ENCODE data around the gene ESR1.
"Not testable (repeated sequence)": the region's sequence is repeated elsewhere in the genome, so short reads cannot be mapped to it uniquely, and the experiment has no call there.

The ESR1 gene

GRCh38 chr6:151993364-151993763 lies 185.9 kb downstream of the ESR1 start:
- DNase-seq = no peak

GRCh38 chr6:151998784-151999183 lies 191.3 kb downstream of the ESR1 start:
- DNase-seq = no peak

DNA sequence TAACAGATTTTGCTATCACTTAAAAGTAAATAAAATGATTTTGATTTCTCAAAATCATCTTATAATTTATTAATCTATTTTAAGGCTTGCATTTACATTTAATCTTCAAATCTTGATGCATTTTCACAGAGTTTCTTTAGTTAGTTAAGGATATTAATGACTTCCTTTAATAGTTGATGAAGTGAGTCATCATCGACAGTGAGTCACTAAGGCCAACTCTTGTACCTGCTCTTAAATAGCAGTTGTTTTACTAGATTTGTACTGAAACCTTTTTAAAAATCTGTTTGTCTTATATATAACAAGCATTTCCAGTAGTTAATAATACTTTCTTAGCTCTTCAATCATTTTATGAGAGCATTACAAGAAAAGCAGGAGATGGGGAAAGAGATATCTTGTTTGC lies 191.7 kb downstream of the ESR1 start:
- DNase-seq = no peak

- no peak for DNase-seq
Measured at GRCh38 chr6:152001408-152001807, 193.9 kb downstream of the ESR1 start.

DNA sequence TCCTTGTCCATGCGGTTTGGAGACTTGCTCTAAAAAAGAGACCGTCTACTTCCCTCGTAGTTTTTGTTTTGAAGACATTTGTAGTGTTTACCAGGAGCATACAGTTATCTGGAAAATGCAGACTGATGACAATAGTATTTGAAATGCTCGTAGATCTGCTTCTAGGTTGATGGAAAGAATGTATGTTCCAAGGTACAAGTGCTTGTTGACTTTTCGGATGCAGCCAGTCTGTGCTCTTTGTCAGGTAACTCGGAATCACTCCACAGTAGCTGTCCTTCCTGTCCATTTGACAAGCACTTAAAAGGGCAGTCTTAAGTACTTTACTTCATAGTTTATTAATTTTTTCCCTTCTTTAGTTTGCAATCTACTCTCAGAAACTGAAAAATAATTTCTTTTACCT lies 194.8 kb downstream of the ESR1 start:
- DNase-seq = no peak

GRCh38 chr6:152004036-152004566 lies 196.6 kb downstream of the ESR1 start:
- DNase-seq = no peak

DNA sequence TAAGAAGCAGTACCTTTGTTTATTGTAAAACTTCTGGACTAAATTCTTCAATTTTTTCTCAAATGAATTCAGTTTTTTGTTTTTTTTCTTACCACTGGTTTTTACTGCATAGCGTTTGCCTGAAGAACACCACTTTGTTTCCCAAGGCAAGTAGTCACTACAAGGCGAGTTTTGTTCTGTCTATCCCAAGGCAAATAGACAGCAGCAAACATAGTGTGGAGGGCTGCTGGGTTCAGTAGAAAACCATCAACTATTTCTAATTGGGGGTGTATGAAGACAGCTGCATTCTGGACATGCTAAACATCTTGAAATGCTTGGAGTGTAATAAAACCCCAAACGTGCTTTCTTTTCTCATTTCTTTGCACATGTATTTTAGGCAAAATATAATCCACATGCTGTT lies 197.4 kb downstream of the ESR1 start:
- no peak for DNase-seq

DNA sequence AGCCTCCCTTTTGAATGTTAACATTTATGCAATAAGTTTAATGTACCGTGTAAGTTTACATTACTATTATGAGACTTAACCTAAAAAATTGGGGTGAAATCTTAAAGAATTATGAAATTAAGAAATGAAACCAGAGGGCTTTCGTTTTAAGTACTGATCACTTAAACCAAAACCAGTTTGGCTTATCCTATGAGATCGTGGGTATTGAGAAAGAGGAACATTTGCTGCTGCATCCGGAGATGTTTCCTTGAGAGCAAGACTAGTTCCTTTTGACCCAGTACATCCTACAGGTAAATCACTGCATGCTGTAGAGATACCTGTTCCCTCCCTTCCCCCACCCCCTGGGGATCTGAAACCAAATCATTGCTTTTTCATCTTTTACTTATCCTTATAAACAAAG lies 201.3 kb downstream of the ESR1 start:
- DNase-seq = no peak

GRCh38 chr6:152012227-152012626 lies 204.7 kb downstream of the ESR1 start:
- no peak for DNase-seq

GRCh38 chr6:152018876-152019275 lies 211.4 kb downstream of the ESR1 start:
- DNase-seq = no peak

- no peak for DNase-seq
Measured at GRCh38 chr6:152022303-152022702, 214.8 kb downstream of the ESR1 start.

DNA sequence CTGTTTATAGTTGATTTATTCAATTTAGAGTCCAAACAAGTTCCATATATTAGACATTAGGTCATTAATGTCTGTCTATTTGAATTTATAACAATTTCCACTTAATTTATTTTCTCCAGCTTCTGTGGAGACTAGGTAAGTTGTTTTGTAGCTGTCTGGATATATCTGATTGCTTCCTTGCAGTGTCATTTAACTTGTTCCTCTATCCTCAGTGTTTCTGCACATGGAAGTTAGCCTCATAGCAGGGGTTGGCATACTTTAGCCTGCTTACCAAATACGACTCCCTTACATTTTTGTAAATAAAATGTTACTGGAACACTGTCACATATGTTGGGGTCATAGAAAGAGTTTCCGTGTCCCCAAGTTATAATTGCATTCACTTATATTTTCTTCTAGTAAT lies 216.1 kb downstream of the ESR1 start:
- no peak for DNase-seq

GRCh38 chr6:152026291-152026690 lies 218.8 kb downstream of the ESR1 start:
- no peak for DNase-seq

DNA sequence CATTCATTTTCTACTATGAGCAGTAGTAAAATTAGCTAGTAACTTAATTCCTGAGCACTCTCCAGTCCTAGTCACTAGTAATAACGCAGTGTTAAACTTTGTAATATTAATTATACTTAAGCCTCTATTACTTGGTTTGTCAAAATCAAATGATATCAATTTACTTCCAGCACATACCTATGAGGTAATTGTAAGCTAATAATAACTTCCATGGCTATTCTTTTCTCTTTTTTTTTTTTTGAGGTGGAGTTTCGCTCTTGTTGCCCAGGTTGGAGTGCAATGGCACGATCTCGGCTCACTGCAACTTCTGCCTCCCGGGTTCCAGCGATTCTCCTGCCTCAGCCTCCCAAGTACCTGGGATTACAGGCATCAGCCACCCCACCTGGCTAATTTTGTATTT lies 219.3 kb downstream of the ESR1 start:
- DNase-seq = not testable (repeated sequence)

- not testable (repeated sequence) for DNase-seq
Measured at GRCh38 chr6:152033765-152034164, 226.3 kb downstream of the ESR1 start.

DNA sequence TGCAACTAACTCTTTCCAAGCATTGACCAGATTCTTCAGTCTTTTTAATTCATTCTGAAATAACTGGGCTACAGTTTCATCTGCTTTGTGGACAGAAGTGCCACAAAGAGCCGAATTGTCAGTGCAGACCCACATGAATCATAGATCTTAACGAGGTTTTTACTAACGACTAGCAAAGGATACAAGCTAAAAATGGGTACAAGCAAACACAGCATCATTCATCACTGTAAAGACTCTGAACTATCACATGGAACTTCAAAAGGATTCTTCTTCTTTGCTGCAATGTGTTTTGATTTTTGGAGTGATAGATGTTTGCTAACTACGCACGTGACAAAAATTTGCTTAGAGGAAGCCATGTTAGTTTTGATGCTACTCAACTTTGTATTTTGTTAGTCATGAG lies 227.1 kb downstream of the ESR1 start:
- no peak for DNase-seq

DNA sequence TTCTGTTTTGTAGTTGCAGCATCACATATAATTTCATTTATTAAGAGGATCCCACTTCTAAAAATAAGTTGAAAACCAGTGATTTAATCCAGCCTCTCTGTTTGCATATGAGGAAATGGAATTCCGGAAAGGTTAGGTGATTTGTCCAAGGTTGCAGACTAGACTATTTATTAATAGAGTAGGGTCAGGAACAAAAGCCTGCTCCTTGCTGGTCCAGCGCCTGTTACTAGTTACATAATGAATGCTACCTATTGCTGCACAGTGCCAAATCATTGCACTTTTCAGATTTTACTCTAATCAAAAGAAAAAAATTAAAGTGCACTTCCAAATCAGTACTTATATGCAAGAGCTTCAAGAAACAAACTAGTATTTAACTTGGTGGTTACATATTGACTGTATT lies 238.6 kb downstream of the ESR1 start:
- DNase-seq = no peak

DNA sequence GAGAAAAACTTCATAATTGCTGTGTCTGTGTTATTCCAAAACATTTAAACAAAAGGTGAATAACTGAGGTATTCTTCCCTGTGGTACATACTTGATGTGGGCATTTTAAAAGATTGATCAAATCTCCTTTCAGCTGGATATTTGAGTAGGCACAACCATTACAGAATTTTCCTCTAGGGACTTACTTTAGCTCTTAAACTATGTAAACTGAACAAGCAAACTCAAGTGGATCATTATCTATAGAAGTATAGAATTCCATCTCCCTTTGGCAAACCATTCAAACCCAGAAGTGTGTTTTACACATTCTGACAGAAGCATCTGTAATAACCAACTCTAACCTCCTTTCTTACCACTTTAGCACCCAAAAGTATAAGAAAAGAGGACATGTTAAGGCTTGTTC lies 241.4 kb downstream of the ESR1 start:
- no peak for DNase-seq

GRCh38 chr6:152049502-152049901 lies 242.0 kb downstream of the ESR1 start:
- no peak for DNase-seq

DNA sequence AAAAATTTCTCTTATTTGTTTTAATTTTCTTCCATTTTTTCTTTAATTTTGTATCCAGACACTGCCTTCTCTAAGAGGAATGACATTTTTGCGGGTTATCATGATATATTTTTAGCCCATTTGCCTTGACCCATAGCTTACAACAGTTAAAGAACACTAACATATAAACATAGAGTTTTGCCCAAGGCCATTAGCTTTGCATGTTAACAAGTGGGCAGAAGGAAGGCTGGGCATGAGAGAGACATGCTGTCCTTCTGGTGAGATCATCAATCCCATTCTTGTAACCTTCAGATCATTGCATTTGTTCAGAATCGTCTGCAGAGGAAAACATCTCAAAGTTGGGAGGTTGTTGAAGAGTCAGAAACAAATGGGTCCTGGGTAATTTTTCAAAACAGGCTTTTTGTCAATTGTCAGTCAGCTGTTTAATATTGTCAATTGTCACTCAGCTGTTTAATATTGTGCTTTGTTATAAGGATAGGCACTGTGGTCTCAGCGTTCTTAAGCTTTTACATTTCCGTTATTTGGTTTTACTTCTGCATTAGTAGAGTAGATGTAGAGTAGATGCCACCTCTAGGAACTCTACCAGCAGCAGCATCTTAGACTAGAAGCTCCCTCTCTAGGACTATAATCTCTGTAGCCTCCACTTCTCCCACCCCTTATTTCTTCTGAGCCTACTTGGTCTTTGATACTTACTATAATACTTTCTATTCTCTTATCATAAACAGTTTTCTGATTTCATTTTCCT lies 243.1 kb downstream of the ESR1 start:
- no peak for DNase-seq

GRCh38 chr6:152052061-152052460 lies 244.6 kb downstream of the ESR1 start:
- no peak for DNase-seq

DNA sequence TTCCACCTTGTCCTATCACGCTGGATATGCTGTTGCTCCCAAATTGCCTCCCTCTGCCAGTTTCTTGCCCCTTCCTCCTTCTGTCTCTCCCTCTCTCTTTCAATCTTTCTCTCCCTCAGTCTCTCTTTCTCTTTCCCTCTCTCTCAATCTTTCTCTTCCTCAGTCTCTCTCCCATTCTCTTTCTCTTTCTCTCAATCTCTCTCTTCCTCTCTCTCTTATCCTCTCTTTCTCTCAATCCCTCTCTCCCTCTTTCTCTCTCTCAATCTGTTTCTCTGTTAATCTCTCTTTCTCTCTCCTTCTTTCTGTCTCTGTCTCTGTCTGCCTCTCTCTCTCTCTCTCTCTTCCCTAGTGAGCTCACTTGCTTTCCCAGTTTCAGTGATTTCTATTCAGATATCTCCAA lies 245.8 kb downstream of the ESR1 start:
- no peak for DNase-seq

DNA sequence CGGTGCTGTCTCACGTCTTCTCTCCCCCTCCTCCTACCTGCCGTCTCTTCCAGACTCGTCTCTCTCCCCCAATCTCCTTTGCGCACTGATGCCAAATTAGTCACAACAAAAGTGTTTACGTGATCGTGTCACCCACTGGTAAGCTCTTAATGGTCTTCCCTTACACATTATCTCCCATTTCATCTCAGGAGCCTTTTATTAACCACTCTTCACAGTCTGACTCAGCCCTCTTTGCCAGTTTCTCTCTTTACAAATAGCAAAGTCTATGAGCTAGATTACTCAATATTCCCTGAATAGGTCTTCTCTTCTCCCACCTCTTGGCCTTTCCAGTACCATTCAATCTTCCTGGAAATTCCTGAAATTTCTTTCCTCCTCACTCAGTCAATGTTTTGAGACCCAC lies 247.0 kb downstream of the ESR1 start:
- DNase-seq = no peak

DNA sequence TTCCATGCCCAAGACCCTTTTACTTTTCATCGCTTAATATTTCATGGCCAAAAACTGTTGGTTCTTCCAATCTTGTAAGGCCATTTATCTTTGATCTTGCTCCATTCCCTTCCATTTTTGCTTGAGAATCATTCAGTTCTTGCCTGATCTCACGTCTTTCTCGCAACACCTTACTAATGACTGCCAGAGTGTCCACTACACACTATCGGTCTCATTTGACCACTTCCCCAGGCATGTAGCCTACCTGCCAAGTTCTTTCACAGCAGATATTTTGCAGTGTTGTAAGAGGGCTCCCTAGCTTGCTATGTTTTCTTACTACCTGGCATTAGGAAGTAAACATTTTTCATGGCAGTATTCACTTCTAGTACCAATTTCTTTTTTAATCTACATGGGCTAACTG lies 248.0 kb downstream of the ESR1 start:
- DNase-seq = no peak

GRCh38 chr6:152057832-152058498 lies 250.5 kb downstream of the ESR1 start:
- no peak for DNase-seq
